ENCODE data around the gene KRTAP1-1. TPM values are rescaled to one million over a fixed set of nuclear protein-coding genes. Genes with fewer than 3 reads are reported as not detected.

KRTAP1-1 gene
- total RNA-seq, 1 donor from 2014 or later: not detected

GRCh38 chr17:41009936-41010335 lies 31.3 kb downstream of the KRTAP1-1 start:
- DNase-seq (ENCODE audit: low spot score in 2 of 2, unreplicated experiment in 2 of 2): no peak
- no peaks in the 10 kb centered on the region for H3K9me3 Mint-ChIP-seq
- H3K36me3 Mint-ChIP-seq: no peaks in the 10 kb centered on the region
- peaks cover 32% of the 10 kb centered on the region for H3K4me1 Mint-ChIP-seq
- no peaks in the 10 kb centered on the region for H3K27me3 Mint-ChIP-seq (ENCODE audit: low read depth)
- TF ChIP-seq CTCF (IDR thresholded peaks at IDR 0.05; ENCODE audit: unreplicated experiment): no peak
- peak overlapping the region; percentile 84 for H3K27ac Mint-ChIP-seq
- H3K4me3 Mint-ChIP-seq: no peak overlapping the region

GRCh38 chr17:41009301-41009760 lies 31.9 kb downstream of the KRTAP1-1 start:
- Mint-ChIP-seq H3K9me3 (no peaks in the 10 kb centered on the region), H3K27ac (peak overlapping the region; percentile 84), H3K4me3 (no peak overlapping the region), H3K36me3 (no peaks in the 10 kb centered on the region), H3K27me3 (ENCODE audit: low read depth) (no peaks in the 10 kb centered on the region), H3K4me1 (peaks cover 32% of the 10 kb centered on the region)
- no peak for TF ChIP-seq CTCF (IDR thresholded peaks at IDR 0.05; ENCODE audit: unreplicated experiment)
- no peak for DNase-seq (ENCODE audit: low spot score in 2 of 2, unreplicated experiment in 2 of 2)

GRCh38 chr17:41008811-41009210 lies 32.4 kb downstream of the KRTAP1-1 start, which contains the start of gene KRTAP3-1:
TSS of gene KRTAP3-1 (minus strand) at chr17:41009128. CDS start at chr17:41009074, 54 bp downstream.
- Mint-ChIP-seq H3K4me1 (peaks cover 36% of the 10 kb centered on the region), H3K9me3 (no peaks in the 10 kb centered on the region), H3K27ac (peak within 1 kb of the TSS; percentile 84), H3K4me3 (no peak within 1 kb of the TSS), H3K27me3 (ENCODE audit: low read depth) (no peaks in the 10 kb centered on the region), H3K36me3 (no peaks in the 10 kb centered on the region)
- no peak for DNase-seq (ENCODE audit: low spot score in 2 of 2, unreplicated experiment in 2 of 2)
- TF ChIP-seq CTCF (IDR thresholded peaks at IDR 0.05; ENCODE audit: unreplicated experiment): no peak

- H3K27ac Mint-ChIP-seq: no peak overlapping the region
- no peaks in the 10 kb centered on the region for H3K36me3 Mint-ChIP-seq
- peaks cover 3% of the 10 kb centered on the region for H3K9me3 Mint-ChIP-seq
- H3K4me3 Mint-ChIP-seq: no peak overlapping the region
- no peak for DNase-seq (ENCODE audit: low spot score in 2 of 2, unreplicated experiment in 2 of 2)
- H3K4me1 Mint-ChIP-seq: peaks cover 28% of the 10 kb centered on the region
- no peak for TF ChIP-seq CTCF (IDR thresholded peaks at IDR 0.05; ENCODE audit: unreplicated experiment)
- no peaks in the 10 kb centered on the region for H3K27me3 Mint-ChIP-seq (ENCODE audit: low read depth)
These were observed 36.9 kb downstream of the KRTAP1-1 start for GRCh38 chr17:41004397-41004796.

- Mint-ChIP-seq H3K36me3 (no peaks in the 10 kb centered on the region), H3K4me1 (peaks cover 23% of the 10 kb centered on the region), H3K27me3 (ENCODE audit: low read depth) (no peaks in the 10 kb centered on the region), H3K9me3 (peaks cover 3% of the 10 kb centered on the region), H3K27ac (no peak overlapping the region), H3K4me3 (no peak overlapping the region)
- no peak for DNase-seq (ENCODE audit: low spot score in 2 of 2, unreplicated experiment in 2 of 2)
- TF ChIP-seq CTCF (IDR thresholded peaks at IDR 0.05; ENCODE audit: unreplicated experiment): no peak
These were observed 37.3 kb downstream of the KRTAP1-1 start for GRCh38 chr17:41003926-41004325.

- Mint-ChIP-seq H3K4me3 (no peak overlapping the region), H3K27me3 (ENCODE audit: low read depth) (no peaks in the 10 kb centered on the region), H3K4me1 (peaks cover 17% of the 10 kb centered on the region), H3K9me3 (peaks cover 3% of the 10 kb centered on the region), H3K36me3 (no peaks in the 10 kb centered on the region), H3K27ac (peak overlapping the region; percentile 77)
- no peak for TF ChIP-seq CTCF (IDR thresholded peaks at IDR 0.05; ENCODE audit: unreplicated experiment)
- DNase-seq (ENCODE audit: low spot score in 2 of 2, unreplicated experiment in 2 of 2): no peak
These were observed 38.4 kb downstream of the KRTAP1-1 start for GRCh38 chr17:41002814-41003213.
